ENCODE results near the gene ANKS1B. TPM values are rescaled to one million over a fixed set of nuclear protein-coding genes. Genes with fewer than 3 reads are reported as not detected.

Gene ANKS1B
- total RNA-seq, 1 donor from 2014 or later = 3.6 TPM

DNA sequence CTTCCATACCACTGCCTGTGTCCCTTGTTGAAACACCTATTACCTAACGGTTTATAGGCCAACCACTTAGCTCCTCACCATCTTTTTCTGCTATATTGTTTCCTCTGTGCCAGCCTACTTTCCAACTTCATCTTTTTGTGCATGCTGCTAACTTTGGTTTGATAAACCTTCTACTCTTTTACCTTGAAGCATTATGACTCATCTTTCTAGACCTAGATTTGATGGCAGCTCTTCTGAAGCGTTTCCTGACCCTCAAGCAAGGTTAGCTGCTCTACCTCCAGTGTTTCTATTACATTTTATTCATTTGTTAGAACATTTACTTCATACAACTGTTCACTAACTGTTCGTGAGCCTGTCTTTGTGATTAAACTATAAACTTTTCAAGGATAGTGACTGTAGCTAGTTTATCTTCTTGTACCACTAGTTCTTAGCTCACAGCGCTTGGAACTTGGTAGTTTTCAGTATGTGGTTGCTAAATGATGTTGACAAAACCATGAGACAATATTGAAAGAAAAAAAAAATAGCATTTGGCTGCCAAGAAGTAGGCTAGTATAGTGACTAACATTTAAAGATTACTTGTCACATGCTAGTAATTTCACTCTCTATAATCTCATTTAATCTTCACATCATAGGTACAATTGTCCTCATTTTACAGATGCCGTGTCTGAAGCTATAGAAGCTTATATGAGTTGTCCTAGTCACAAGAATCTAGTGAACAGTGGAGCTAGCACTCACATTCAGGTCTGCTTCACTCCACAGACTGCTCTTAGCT, 1260.2 kb downstream of the ANKS1B start:
- ATAC-seq (no peak), DNase-seq (ENCODE audit: low spot score) (no peak)

DNA sequence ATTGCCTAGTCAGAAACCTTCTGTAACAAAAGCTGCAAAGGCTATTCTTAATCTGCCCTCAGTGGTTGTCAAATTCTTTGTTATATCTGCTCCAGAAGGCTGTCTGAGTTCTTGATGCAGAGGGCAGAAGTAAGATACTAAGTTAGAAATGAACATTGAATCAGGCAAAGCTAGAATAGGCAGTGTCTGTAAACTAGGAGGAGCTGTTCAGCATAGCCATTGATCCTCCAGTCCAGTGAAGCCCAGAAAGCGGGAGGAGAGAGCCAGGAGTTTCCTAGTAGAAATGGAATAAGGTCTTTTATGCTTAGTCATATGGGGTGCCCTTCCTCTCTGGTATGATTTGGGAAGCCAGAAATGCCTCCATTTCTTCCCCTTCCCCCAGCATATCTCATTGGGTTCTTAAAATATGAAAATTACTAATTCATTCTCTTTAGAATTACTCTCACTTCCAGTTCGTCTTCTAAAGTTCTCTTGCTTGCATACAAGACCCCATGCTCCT, 1263.5 kb downstream of the ANKS1B start:
- ATAC-seq (no peak), DNase-seq (ENCODE audit: low spot score) (no peak)

DNA sequence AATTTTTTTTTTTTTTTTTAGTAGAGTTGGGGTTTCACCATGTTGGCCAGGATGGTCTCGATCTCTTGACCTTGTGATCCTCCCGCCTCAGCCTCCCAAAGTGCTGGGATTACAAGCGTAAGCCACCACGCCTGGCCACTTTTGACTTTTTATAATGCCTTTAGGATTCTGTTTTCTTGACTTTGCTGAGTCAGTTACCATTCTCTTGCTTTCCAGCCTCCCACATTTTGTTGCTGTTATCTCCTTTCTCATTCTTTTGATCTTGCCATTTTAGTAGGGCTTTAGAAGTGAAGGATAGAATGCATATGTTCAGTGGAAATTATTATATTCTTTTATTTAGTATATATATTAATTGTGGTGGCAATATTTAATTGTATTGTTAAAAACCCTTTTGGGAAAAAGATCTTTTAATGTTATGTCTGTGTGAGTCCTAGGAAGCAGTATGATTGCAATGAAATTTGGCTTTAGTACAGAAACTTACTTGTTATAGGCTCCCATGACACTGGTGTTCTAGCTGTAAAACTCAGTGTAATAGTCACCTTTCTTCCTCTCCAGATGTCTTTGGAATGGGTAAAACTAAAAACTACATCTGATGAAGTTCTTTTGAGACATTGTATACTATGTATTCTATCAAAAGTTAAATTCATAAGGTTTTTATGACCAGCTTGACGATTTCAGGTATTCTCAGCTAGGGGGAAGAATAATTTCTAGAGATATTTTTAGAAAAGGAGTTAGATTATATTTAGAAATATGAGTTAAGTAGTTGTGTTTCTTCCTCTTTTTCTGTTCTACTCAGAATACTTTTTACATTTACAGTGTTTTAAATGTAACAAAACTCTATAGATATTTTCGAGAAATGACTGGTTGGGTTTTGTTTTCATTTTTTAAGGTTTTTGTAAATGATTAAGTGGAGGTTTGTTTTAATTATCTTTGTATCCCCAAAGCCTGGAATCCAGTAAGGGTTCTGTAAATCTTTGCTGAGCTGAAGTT, 1264.9 kb downstream of the ANKS1B start:
- DNase-seq (ENCODE audit: low spot score) (no peak), ATAC-seq (no peak)

DNA sequence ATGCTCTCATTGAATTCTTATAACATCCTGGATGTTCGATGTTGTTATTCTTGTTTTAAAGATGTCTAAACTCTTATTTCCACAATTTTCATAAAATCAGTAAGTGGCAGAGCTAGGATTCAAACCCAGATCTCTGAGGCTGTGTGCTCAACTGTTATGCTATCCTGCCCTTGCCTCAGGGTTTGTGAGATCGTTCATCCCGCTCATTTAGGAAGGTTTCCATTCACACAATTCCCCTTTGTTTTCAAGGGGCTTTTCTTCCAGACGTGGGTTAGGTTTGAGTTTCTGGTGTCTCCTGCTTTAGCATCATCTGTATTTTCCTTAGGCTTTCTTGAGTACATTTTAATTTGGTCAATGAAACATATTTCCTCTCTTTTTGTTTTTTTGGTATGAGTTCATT, 1270.3 kb downstream of the ANKS1B start:
- no peak for DNase-seq (ENCODE audit: low spot score)
- no peak for ATAC-seq

DNA sequence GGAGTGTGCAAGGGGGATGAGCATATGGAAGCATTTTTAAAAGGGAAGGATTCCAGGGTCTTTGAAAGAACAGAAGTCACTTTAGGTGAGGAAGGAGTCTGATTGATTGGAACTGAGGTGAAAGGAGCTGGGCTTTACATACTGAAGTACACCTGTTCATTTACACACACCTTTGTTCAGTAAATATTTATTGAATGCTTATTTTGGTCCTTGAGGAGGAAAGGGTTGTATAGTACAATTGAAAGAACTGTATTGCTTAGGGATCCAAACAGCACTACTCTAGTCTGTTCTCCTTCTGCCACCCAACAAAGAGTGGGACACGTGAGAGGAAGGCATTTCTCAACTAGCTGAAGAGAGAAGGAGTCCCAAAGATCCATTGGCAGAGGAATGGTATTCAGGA, 1275.7 kb downstream of the ANKS1B start:
- DNase-seq (ENCODE audit: low spot score) = no peak
- ATAC-seq = no peak

DNA sequence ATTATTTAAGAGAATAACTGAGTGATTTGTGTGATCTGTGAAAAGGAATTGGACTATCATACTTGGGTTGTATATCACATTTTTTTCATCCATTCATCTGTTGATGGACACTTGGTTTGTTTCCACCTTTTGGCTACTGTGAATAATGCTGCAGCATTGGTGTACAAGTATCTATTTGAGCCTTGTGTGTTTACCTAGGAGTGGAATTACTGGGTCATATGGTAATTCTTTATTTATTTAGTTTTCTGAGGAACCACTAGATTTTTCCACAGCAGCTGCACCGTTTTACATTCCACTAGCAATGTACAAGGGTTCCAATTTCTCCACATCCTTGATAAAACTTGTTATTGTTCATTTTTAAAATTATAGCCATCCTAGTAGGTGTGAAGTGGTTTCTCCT, 1283.6 kb downstream of the ANKS1B start:
- DNase-seq (ENCODE audit: low spot score) = no peak
- no peak for ATAC-seq

DNA sequence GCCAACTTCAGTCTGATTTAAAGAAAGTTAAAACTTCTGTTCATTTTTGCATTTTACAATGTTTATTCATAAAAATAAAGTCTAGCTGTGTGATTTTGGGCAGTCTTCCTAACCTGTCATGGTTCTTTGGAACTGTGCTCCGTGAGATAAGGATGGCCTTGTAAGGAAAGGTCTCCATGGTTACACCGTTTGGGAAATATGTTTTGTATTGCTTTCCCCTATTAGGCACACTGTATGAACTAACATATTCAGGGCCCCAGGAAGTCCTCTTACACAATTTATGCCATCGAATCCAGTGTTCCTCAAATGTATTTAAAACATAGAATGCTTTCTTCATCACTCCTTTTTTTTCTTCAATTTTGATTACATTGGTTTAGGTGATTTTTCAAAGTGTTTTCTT, 1285.2 kb downstream of the ANKS1B start:
- DNase-seq (ENCODE audit: low spot score) (no peak), ATAC-seq (no peak)

DNA sequence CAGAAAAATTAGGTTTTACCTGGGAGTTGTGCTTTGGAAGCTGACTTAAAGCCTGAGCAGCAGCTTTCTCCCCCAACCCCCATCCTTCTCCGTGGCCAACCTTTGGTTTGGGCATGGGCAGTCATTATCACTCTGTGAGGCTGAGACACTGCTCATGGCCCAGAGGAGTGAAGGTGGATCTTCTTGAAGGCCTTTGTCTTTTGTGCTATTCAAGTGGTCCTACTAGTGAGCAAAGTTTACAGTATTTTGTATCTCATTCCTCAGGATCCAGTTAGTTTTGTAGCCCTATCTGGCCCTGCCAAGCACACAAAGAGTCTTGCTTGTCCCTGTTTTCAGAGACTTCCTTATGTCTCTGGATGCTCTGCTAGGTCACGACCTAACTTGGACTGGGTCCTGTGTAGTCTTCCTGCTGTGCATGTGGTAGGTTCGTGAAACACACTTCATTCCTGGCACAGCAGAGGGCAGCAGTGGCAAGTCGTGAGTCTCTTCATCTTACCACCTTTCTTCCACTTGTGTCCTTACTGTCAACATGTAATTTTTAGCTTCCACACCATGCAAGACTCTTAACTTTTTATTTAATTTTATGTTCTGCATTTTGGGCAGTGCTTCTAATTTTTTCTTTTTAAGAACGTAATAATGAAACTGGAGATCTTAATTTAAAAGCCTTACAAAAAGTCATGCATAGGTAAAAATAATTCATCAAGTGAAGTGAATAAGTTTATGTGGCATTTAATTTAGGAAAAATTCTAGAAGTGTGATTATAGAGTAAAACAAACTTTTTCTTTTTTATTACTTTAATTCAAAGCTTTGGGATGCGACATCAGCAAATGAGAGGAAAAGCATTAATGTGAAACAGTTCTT, 1285.9 kb downstream of the ANKS1B start:
- DNase-seq (ENCODE audit: low spot score) (peak; percentile 73), ATAC-seq (peak; percentile 100)

DNA sequence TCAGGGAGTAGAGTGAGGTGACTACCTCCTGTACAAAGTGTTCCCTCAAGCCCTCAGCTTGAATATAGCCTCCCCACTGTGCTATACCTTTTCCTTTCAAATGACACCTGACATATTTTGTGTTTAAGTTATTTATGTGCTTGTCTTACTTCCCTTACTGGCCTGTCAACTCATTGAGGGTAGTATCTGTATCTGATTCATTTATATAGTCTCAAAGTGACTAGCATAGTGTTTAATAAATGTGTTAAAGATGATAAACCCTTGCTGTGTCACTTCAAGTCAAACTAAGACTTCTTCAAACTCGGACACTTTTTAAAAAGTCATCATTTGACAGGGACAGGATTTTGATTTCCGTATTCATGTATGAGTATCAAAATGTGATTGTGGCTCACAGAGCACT, 1287.5 kb downstream of the ANKS1B start:
- DNase-seq (ENCODE audit: low spot score) (no peak), ATAC-seq (no peak)

DNA sequence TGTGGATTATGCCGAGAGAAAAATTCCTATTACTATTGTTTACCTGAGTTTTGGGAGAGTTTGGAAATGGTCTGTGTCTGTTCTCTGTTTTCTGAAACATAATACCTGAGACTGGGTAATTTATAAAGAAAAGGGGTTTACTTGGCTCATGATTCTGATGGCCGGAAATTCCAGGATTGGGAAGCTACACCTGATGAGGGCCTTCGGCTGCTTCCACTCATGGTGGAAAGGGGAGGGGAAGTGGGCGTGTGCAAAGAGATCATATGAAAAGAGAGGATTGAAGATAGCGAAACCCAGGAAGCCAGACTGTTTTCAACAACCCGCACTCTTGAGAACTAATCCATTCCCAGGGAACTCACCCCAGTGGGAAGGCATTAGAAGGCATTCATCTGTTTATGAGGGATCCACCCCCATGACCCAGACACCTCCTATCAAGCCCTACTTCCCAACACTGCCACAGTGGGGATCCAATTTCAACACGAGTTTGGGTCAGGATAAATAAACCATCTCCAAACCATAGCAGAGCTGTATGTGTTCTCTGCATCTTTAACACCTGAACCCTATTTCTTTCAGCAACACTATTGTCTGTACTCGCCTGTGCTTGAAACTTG, 1288.6 kb downstream of the ANKS1B start:
- no peak for ATAC-seq

DNA sequence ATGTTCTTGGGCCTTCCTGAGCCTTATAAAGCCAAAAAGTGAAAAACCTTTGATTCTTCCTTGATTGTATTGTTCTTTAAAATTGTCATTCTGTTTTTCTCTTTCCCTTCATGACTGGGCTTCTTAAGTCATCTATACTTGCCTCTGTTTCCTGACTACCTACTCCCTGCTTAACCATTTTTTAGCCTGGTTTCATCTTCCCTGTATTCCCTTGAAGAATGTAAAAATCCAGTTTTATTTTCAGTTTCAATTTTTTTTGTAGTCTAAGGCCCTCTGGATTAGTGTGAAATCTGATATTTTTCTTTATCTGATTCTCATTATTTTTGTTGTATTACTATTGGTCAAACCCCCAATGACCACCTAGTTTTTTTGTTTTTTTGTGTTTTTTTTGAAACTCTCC, 1293.4 kb downstream of the ANKS1B start:
- DNase-seq (ENCODE audit: low spot score) (no peak), ATAC-seq (no peak)

More for the DNA sequence above, 1288.6 kb downstream of the ANKS1B start:
- DNase-seq (ENCODE audit: low spot score) = no peak

DNA sequence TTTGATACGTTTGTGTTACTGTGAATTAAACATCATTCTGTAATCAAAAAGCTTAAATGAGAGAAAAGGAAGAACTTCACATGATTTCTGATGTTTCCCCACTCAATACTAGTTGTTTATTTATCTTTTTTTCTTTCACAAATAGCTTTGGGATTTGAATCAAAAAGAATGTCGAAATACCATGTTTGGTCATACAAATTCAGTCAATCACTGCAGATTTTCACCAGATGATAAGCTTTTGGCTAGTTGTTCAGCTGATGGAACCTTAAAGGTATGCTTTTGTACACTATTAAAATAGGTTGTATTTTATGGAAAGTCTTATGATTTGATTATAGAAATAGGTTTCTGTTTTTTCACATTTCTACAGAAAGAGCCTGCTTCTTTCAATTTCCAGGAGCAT, 1298.1 kb downstream of the ANKS1B start:
- no peak for DNase-seq (ENCODE audit: low spot score)
- peak; percentile 59 for ATAC-seq

Other genes starting within 250 kb of the ANKS1B start
- gene BLTP3B, start 157.9 kb upstream of the ANKS1B start, total RNA-seq = 28.3 TPM
- 10.2 TPM for gene ACTR6, start 215.9 kb upstream of the ANKS1B start, total RNA-seq

Measured in left lobe of liver (tissue), 2 donors.